Measurements from ENCODE around the gene PDLIM1.

DNA sequence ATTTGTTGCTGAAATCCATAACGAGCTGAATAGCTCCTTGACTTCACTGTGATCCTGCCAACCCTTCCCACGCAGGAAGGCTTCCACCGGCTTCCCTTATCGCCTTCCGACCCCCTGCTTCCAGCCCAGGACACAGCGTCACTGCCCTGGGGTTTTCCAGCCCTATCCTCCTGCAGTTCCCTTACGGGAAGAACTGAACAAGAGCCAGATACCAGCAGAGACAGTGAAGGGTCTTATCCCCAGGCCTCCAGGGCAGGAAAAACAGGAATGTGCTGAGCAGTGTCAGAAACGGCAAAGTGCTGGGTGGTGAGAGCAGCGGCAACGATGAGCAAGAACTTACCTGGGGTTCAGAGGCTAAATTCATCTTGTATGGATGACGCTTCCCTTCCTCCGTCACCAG, 22.4 kb downstream of the PDLIM1 start:
- no peak for TF ChIP-seq EZH2 (IDR thresholded peaks at IDR 0.05; ENCODE audit: low read length, missing control alignments)
- TF ChIP-seq, protein P1, sequence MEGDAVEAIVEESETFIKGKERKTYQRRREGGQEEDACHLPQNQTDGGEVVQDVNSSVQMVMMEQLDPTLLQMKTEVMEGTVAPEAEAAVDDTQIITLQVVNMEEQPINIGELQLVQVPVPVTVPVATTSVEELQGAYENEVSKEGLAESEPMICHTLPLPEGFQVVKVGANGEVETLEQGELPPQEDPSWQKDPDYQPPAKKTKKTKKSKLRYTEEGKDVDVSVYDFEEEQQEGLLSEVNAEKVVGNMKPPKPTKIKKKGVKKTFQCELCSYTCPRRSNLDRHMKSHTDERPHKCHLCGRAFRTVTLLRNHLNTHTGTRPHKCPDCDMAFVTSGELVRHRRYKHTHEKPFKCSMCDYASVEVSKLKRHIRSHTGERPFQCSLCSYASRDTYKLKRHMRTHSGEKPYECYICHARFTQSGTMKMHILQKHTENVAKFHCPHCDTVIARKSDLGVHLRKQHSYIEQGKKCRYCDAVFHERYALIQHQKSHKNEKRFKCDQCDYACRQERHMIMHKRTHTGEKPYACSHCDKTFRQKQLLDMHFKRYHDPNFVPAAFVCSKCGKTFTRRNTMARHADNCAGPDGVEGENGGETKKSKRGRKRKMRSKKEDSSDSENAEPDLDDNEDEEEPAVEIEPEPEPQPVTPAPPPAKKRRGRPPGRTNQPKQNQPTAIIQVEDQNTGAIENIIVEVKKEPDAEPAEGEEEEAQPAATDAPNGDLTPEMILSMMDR (conservative IDR thresholded peaks at IDR 0.05 in 1 of 2, IDR thresholded peaks at IDR 0.05 in 1 of 2; ENCODE audit: low read depth in 1 of 2, low read length in 2 of 2) = no peak
